C4-2B (cell line): Measurements from ENCODE around the gene TUBA8.
"Not testable (repeated sequence)": the region's sequence is repeated elsewhere in the genome, so short reads cannot be mapped to it uniquely, and the experiment has no call there.

Experiments used
- ZFX ChIP-seq: fragments of 450-650 bp; IDR thresholded peaks from 2 replicates; pipeline ENCODE4 v1.6.1; 2017
- TF ChIP-seq, protein P1 (sequence below): fragments of 450-650 bp; conservative IDR thresholded peaks from 2 replicates; pipeline ENCODE4 v1.5.1; 2017; ENCODE audit warnings: mild to moderate bottlenecking

DNA sequence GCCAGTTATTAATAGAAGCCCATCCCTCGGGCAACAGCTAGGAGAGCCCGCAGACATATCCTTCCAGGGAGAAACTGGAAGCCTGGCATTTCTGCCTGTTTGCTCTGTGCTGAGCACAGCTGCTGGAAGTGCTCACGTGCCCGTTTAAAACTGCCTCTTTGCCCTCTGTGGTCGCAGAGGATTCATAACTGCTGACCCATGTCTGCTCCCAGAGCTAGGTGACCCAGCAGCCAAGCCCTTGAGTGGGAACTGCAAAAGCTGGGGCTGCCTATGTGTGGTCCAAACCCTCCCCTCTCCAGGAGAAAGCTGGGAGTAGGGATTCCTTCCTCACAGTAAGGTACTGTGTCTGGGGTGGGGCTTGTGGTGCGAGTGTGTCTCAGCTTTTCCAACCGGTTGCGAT, 54.0 kb downstream of the TUBA8 start:
- TF ChIP-seq, protein P1, sequence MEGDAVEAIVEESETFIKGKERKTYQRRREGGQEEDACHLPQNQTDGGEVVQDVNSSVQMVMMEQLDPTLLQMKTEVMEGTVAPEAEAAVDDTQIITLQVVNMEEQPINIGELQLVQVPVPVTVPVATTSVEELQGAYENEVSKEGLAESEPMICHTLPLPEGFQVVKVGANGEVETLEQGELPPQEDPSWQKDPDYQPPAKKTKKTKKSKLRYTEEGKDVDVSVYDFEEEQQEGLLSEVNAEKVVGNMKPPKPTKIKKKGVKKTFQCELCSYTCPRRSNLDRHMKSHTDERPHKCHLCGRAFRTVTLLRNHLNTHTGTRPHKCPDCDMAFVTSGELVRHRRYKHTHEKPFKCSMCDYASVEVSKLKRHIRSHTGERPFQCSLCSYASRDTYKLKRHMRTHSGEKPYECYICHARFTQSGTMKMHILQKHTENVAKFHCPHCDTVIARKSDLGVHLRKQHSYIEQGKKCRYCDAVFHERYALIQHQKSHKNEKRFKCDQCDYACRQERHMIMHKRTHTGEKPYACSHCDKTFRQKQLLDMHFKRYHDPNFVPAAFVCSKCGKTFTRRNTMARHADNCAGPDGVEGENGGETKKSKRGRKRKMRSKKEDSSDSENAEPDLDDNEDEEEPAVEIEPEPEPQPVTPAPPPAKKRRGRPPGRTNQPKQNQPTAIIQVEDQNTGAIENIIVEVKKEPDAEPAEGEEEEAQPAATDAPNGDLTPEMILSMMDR = not testable (repeated sequence)
- TF ChIP-seq ZFX = not testable (repeated sequence)
